AML-193 (cell line): Measurements from ENCODE around the gene FALEC.

ENCODE experiments used
- DNase-seq, 2 experiments: peaks; one replicate each; lab custom pipeline; 2025; lab: John Stamatoyannopoulos, UW

The FALEC gene

DNA sequence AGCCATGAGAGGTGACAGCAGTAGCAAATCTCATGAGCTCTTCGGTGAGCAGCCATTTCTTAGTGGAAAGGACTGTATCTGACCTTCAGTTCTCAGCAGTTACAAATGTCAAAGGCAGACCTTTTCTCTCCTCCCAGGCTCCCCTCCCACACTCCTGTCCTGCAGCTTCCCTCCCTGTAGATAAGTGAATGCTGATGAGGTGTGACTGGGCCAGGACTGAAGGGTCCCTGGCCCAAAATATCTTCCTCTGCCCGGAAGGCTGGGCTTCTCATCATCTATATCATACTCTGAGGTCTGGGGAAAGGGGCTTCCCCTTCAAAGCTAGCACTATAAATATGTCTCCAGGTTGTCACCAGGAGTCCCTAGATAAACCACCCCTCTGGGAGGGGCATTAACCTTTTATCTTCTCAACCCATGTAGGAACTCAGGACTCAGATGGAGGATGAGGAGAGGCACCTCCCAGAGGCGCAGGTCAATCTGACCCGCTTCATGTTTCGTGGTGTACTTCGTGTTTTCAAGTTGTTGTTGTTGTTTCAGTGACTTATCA, 30.0 kb downstream of the FALEC start:
- DNase-seq, result no peak

DNA sequence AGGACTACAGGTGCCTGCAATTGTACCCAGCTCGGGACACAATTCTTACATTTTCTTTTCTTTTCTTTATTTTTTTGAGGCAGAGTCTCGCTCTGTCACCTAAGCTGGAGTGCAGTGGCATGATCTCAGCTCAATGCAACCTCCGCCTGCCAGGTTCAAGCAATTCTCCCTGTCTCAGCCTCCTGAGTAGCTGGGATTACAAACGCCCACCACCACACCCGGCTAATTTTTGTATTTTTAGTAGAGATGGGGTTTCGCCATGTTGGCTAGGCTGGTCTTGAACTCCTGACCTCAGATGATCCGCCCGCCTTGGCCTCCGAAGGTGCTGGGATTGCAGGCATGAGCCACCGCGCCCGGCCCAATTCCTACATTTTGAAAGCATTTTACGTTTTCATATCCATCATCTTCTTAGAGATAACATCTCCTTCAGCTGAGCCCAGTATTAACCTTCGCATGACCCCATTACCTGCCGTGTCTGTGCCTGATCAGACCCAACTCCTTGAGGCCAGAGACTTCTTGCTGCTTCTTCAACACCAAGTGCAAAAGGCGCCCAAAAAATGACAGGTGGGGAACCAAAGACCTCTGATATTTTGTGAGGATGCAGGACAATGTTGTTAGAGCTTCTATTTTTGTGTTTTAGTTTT, 30.9 kb downstream of the FALEC start:
- DNase-seq, result no peak

GRCh38 chr1:150548324-150548631, 32.7 kb downstream of the FALEC start:
- no peak for DNase-seq

DNA sequence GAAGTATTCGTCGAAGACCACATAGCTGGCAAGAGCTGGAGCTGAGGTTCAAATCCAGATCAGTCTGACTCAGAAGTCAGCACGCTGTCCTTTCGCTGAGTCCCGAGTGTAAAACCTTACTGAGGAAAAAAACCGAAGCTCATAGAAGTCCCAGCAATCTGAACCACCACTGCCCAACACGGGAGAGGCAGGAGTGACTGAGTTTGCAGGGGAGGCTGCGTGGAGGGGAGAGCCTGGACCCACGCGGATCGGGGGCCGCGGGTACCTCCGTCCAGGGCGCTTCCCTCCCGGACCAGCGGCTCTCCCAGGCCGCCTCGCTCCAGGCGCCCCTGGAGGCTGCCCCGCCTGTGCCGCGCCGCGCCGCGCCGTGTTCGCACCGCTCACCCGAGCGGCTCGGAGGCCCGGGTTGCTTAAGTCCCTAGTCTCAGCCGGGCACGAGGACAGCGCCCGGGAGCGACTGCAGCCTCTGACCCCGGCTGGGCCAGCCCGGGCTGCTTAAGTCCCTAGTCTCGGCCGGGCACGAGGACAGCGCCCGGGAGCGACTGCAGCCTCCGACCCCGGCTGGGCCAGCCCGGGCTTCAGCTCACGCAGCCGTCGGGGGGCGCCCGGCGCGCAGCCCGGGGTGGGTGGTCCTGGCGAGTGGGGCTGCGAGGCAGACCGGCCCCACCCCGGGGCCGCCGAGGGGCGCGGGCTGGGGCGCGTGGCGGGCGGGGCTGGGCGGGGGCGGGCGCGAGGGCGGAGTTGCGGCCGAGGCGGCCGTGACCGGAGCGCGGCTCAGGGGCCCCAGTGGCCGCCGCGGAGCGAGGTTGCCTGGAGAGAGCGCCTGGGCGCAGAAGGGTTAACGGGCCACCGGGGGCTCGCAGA, 33.3 kb downstream of the FALEC start, which contains the start of gene ADAMTSL4:
ADAMTSL4 (plus strand) TSS at position 777 of the 864 bp plus-strand sequence. CDS start 2,881 bp downstream, outside the sequence.
- DNase-seq, result peak; percentile 35 to 56

DNA sequence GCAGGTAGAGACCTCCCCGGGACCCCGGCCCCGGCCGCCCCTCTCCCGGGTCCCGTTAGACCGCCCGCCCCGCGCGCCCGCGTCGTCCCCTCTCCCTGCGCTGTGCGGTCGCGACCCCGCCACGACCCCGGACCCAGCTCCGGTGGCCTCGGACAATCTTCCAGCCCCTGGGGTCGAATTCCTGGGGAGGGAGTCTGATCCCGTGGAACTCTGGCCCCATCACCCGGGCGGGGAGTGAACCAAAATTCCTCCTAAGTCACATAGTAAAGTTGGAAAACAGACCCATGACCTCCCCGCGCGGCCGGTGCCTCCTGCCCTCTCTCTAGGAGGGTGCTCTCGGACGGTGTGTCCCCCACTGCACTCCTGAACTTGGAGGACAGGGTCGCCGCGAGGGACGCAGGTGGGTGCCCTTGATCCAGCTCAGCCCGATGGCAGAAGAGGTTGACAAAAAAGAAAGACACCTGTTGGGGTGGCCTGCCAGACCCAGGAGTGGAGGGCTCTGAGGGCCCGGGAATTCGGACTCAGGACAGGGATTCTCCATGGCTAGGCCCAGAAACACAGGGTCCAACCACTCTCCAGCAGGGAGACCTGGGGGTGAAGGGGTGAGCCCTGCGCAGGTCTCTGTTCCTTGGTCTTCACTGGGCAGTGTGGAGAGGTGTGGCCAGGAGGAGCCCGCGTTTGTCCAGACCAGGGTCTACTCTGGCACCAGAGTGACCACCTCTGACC, 34.1 kb downstream of the FALEC start:
- no peak for DNase-seq

DNA sequence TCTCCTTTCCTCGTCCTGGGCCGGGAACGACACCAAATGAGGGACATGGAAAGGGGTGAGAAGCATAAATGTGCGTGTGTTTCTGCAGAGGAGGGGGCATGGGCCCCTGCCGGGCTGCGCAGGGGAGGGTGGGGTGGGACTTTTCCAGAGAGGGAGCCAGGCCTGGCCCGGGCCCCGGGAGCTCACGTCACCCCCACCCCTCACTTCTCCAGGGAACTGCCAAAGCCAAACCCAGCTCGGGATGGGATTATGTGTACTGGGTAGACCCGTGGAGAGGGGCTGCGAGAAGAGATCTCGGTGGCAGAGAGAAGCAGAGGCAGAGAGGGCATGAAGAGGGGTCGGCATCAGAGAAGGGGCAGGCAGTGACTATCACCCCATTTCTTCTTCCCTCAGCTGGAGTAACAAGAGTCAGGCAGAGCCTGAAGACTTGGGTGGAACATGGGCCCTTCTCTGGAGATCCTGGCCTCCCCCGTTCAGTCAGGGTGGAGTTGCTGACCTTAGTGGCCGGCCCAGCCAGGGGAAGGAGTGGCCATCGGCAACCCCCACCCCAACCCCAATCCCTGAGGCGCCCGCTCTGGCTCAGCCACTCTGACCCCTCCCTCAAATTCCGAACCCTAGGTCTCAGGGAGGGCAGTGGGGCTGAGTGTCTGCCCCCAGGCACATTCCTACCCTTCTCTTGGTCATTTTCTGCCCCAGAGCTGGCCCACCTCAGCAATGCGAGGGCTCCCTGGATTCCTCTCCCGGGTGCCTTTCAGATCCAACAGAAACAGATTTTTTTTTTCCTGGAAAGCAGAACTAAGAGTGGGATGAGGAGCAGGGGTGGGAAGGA, 34.9 kb downstream of the FALEC start:
- no peak for DNase-seq

DNA sequence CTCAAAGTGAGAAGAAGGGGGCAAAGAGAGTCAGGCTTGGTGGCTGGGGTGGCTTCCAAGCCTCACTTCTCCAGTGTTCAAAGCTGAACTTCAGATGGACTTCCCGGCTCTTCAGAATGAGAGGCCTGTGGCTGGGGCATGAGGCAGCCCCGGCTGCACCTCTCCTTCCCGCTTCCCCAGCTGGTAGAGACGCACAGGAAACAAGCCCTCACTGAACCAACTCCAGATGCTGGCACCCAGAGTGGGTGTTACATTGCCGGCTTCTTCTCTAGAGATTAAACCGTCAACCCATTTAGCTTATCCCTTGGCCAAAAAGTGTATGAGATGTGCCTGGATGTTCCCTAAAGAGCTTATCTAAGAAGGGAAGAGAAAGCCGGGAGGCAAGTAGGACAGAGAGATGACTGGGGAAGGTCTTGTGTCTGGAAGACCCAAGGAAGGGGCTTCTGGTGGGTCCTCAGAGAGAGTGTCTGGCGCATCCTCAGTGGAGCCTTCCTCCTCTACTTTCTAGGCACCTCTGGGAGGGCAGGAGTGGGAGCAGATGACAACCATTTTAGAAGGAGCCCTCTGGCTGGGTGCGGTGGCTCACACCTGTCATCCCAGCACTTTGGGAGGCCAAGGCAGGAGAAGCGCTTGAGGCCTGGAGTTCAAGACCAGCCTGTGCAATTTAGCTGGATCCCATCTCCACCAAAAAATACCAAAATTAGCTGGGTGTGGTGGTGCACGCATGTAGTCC, 35.7 kb downstream of the FALEC start:
- no peak for DNase-seq

- no peak for DNase-seq
Observed at GRCh38 chr1:150551784-150552127, 36.2 kb downstream of the FALEC start.

GRCh38 chr1:150552128-150552910, 36.8 kb downstream of the FALEC start:
- peak; percentile 90 to 95 for DNase-seq

DNA sequence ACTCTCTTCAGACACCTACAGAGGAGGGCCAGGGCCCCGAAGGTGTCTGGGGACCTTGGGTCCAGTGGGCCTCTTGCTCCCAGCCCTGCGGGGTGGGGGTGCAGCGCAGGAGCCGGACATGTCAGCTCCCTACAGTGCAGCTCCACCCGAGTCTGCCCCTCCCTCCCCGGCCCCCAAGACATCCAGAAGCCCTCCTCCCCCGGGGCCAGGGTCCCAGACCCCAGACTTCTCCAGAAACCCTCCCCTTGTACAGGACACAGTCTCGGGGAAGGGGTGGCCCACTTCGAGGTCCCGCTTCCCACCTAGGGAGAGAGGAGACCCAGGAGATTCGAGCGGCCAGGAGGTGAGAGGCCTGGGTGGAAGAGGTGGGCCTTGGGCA, 37.3 kb downstream of the FALEC start:
- no peak for DNase-seq

- no peak for DNase-seq
Observed at GRCh38 chr1:150553392-150554085, 38.0 kb downstream of the FALEC start.

DNA sequence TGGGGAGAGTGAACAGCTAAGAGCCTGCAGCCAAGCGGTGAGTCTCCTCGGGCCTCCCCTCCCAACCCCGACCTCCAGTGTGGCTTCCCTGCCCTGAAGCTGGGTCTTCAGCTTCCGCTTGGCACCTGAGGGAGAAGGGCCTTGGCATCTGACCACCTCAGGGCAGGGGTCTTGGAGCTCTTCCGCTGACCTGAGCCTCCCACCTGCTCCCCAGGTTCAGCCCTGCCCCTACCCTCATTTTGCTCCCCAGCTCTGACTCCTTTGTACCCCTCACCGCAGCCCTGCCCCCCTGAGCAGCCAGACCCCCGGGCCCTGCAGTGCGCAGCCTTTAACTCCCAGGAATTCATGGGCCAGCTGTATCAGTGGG, 38.5 kb downstream of the FALEC start:
- no peak for DNase-seq

DNA sequence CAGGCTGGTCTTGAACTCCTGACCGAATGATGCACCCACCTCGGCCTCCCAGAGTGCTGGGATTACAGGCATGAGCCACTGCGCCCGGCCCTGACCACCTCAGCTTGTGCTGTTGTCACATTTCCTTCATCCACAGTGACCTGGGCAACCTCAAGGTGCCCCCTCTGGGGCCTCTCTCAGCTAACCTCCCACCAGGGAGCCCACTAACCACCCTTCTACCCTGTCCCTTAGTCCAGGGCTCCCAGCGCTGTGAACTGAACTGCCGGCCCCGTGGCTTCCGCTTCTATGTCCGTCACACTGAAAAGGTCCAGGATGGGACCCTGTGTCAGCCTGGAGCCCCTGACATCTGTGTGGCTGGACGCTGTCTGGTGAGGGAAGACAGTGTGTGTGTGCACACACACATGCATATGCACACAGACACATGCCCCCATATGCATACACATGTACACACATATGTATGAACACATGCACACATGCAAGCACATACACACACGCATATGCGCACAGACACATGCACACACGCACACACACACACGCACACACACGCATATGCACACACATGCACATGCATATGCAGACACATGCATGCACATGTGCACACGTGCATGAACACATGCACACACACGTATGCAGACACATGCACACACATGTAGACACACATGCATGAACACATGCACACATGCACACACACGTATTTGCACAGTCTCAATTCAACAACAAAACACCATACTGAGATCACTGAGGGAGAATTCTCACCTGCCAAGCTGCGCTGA, 39.8 kb downstream of the FALEC start:
- no peak for DNase-seq

GRCh38 chr1:150555971-150556865, 40.7 kb downstream of the FALEC start:
- DNase-seq, result no peak

DNA sequence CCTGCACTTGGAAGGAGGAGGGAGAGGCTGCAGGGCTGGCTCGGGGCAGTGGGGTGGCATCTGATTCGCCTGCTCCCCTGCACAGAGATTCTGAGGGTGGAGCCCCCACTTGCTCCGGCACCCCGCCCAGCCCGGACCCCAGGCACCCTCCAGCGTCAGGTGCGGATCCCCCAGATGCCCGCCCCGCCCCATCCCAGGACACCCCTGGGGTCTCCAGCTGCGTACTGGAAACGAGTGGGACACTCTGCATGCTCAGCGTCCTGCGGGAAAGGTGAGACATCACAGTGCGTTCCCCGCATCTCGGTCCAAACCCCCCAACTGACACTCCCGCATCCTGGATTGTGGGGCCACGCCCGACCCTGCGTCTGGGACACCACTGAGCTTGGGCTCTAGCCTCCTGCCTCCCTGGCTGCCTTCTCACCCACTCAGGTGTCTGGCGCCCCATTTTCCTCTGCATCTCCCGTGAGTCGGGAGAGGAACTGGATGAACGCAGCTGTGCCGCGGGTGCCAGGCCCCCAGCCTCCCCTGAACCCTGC, 41.6 kb downstream of the FALEC start:
- DNase-seq, result no peak

GRCh38 chr1:150557813-150558212, 42.3 kb downstream of the FALEC start:
- no peak for DNase-seq

- no peak for DNase-seq
Observed at GRCh38 chr1:150558303-150558704, 42.8 kb downstream of the FALEC start.
